ENCODE results near the gene HS3ST3B1.

Gene HS3ST3B1

DNA sequence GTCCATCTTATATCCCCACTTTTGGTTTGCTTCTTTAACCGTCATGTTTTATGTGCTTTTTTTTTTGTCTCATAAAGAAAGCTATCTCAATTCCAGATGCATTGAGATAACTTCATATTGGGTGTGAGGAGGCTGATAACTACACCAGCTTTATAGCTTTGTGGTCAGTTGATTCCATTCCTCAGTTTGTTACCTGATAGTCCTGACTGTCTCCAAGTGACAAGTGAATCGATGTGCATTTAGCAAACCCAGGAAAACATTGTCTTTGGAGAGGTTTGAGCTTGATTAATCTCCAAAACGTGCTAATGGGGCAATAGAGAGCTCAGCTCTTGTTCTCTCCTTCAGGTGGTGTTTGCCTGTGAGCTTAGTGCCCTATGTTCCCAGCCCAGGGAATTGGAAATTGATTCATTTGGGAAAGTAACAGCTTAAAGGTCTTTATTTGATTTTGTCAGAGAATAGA, 22.7 kb downstream of the HS3ST3B1 start:
- CTCF ChIA-PET = interaction anchor here (0.7 to 2.2 kb wide), 5 partner anchors 8 to 24 kb away, joined by 3 to 5 read pairs (median 4); partner anchors contain the start of gene HS3ST3B1
- POLR2A ChIA-PET = interaction anchor here (0.6 kb wide), 1 partner anchor 244 kb away, joined by 3 read pairs; no protein-coding TSS in a partner anchor
- no peak for DNase-seq (ENCODE audit: extremely low spot score)
- TF ChIP-seq, protein P1, sequence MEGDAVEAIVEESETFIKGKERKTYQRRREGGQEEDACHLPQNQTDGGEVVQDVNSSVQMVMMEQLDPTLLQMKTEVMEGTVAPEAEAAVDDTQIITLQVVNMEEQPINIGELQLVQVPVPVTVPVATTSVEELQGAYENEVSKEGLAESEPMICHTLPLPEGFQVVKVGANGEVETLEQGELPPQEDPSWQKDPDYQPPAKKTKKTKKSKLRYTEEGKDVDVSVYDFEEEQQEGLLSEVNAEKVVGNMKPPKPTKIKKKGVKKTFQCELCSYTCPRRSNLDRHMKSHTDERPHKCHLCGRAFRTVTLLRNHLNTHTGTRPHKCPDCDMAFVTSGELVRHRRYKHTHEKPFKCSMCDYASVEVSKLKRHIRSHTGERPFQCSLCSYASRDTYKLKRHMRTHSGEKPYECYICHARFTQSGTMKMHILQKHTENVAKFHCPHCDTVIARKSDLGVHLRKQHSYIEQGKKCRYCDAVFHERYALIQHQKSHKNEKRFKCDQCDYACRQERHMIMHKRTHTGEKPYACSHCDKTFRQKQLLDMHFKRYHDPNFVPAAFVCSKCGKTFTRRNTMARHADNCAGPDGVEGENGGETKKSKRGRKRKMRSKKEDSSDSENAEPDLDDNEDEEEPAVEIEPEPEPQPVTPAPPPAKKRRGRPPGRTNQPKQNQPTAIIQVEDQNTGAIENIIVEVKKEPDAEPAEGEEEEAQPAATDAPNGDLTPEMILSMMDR (IDR thresholded peaks at IDR 0.05; ENCODE audit: control extremely low read depth, extremely low read depth, low read depth, missing control alignments) = no peak

GRCh38 chr17:14325618-14326167, 24.8 kb downstream of the HS3ST3B1 start:
- TF ChIP-seq, protein P1 (IDR thresholded peaks at IDR 0.05; ENCODE audit: control extremely low read depth, extremely low read depth, low read depth, missing control alignments) = no peak
- CTCF ChIA-PET = interaction anchor here (1.3 kb wide), 2 partner anchors 9 to 10 kb away, joined by 3 to 4 read pairs; no protein-coding TSS in a partner anchor
- no peak for DNase-seq (ENCODE audit: extremely low spot score)
- POLR2A ChIA-PET = no interaction called here

DNA sequence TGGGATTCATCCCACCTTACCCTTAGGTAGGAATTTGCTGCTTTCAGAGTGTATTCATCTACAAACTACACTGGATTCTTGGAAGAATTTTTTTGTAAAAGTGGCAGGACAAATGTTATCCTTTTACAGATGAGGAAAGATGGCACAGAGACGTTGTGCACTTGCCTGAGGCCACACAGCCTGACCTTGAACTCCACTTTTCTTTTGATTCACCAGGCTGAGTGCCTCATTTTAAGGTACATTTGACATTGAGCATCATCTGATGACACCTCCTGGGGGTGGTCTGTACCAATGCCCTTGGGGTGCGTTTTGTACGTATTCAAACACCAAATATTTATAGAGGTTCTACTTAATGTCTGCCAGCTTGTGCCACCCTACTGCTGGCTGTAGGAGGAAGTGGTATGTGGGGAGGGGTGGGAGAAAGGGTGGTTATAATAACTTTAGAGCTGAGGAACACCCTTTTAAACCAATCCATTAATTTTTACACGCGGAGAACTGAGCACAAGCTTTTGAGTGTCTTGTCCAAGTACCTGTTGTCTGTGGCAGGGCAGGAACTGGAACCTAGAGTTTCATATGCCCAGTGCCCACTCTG, 29.1 kb downstream of the HS3ST3B1 start:
- TF ChIP-seq, protein P1 (IDR thresholded peaks at IDR 0.05; ENCODE audit: control extremely low read depth, extremely low read depth, low read depth, missing control alignments) = no peak
- DNase-seq (ENCODE audit: extremely low spot score) = no peak
- ChIA-PET POLR2A (no interaction called here), CTCF (interaction anchor here (2.0 kb wide), 1 partner anchor 9 kb away, joined by 6 read pairs; no protein-coding TSS in a partner anchor)

GRCh38 chr17:14330492-14330962, 29.6 kb downstream of the HS3ST3B1 start:
- no peak for DNase-seq (ENCODE audit: extremely low spot score)
- POLR2A ChIA-PET = no interaction called here
- TF ChIP-seq, protein P1 (IDR thresholded peaks at IDR 0.05; ENCODE audit: control extremely low read depth, extremely low read depth, low read depth, missing control alignments) = no peak
- CTCF ChIA-PET = interaction anchor here (2.0 kb wide), 1 partner anchor 9 kb away, joined by 6 read pairs; no protein-coding TSS in a partner anchor

DNA sequence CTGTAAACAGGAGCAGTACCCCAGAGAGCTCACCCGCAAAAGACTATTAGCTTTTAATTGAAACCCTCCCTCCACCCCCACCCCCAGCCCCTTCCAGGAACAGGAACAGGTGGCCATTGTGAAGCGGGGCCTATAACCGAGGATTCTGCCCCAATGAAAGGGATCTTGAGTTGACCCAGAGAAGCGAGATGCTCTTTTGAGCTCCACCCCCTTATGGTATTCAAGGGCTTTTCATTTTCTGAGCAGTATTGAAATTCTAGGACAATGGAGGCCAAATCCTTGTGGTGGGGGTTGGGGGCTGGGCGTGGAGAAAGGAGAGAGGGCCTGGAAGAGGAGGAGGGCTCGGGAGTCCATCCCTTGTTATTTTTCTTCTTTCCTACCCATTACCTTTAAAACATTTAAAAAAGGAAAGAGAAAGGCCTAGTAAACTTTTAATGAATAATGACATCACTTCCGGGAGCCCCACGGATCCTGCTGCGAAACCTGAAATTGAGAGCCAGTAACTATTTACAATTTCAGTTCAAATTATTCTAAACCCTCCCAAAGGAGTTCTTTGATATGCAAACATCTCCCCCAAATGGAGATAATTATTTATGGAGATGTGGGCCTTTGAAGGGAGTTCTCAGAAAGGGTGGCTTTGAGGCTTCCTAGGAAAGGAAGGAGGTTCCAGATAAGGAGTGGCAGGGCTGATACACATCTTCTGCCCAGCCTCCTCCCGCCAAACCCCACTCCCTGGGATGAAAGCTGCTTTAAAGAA, 30.5 kb downstream of the HS3ST3B1 start:
- CTCF ChIA-PET = interaction anchor here (1.0 to 2.0 kb wide), 2 partner anchors 8 to 10 kb away, joined by 3 to 6 read pairs; no protein-coding TSS in a partner anchor
- TF ChIP-seq, protein P1 (IDR thresholded peaks at IDR 0.05; ENCODE audit: control extremely low read depth, extremely low read depth, low read depth, missing control alignments) = no peak
- no peak for DNase-seq (ENCODE audit: extremely low spot score)
- POLR2A ChIA-PET = no interaction called here

GRCh38 chr17:14331982-14332298, 31.1 kb downstream of the HS3ST3B1 start:
- CTCF ChIA-PET = interaction anchor here (1.0 kb wide), 1 partner anchor 9 kb away, joined by 3 read pairs; no protein-coding TSS in a partner anchor
- POLR2A ChIA-PET = no interaction called here
- DNase-seq (ENCODE audit: extremely low spot score) = no peak
- TF ChIP-seq, protein P1 (IDR thresholded peaks at IDR 0.05; ENCODE audit: control extremely low read depth, extremely low read depth, low read depth, missing control alignments) = no peak
